HG03280 (cell line): ENCODE data around the gene ARF1.
"Not testable (repeated sequence)": the region's sequence is repeated elsewhere in the genome, so short reads cannot be mapped to it uniquely, and the experiment has no call there.

Source experiments
- ATAC-seq: cut with Tn5 transposase; IDR thresholded peaks from one replicate; pipeline ENCODE4 v1.9.1; 2021; ENCODE audit warnings: mild to moderate bottlenecking, moderate library complexity; ENCODE audit not compliant: unreplicated experiment

The ARF1 gene

DNA sequence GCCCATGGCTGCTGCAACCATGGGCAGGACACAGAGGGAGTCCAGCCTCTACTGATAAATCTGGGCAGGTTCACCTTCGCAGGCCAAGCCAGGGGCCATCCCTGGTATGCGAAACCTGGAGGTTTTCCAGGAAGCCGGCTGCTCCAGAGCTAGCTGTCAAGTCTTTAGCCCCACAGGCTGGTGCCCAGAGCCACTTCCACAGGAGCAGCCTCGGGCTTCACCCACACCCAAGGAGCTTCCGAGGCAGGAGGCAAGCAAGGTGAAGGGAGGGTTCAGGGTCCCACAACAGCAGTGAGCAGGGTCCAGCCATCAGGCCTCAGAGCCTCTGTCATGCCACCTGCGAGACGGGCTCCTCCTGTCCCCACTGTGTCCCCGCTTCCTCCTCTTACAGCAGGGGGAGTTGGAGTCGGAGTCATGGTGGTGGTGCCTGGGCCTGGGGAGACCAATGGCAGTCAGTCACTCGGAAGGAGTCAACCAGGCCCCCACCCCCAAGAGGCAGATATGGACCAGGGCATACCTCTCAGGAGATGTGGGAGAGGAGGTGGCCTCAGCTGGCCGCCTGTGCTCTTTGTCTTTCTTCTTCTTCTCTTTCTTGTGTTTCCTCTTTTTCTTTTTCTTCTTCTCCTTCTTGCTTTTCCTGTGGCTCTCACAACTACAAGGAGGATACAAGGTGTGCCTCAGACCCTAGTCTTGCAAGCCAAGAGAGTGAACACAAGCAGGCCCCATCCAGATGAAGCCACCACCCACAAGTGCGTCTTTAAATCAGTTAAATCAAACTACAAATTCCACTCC lies 18.5 kb downstream of the ARF1 start:
- ATAC-seq = no peak

DNA sequence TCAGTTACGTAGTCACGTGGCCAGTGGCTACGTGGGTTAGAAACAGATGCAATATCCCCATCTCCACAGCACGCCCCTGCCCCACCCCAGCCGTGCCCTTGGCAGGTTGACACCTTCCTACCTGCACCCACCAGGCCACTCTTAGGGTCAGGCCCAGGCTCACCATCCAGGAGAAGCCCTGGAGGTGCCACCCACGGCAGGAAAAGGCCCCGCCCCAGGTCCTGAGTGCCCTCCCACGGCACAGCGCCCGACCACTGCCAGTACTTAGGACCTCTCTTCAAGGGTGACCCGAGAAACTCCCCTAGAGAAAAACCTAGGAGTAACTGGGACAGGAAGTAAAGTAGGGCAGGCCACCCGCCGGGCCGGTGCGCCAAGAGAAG lies 19.1 kb downstream of the ARF1 start:
- ATAC-seq = peak; percentile 4

DNA sequence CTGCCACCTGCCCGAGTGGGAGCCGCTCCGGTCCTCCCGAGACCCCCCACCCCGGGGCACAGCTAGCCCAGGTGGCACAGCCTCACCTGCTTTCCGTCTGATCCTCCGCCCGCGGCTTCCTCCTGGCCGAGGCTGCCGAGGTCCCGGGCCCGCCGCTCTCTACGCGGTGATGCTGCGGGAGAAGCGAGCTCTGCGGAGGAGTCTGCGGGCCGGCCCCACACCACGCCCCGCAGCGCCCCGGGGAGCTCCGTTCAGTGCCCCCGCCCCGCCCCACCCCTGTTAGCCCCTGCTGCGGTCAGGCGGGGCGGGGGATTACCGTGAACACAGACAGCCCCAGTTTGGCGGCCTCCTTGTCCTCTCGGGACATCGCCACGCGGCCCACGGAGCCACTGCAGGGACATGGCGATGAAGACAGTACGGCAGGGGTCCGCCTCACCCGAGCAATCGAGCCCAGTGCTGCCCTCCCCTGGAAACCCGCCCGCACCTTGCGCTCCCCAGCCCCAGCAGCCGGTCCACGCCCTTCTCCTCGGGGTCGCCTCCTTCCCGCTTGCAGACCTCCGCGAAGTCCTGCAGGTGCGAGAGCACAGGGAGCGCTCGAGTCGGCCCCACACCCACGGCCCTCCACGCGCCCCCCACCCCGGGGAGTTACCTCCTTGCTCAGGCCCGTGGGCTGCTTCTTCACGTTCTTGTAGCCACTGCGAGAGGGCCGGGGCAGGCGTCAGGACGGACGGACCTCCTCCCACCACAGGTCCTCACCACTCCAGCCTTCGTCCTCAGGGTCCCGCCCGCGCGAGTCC lies 19.7 kb downstream of the ARF1 start:
- ATAC-seq = peak; percentile 21

DNA sequence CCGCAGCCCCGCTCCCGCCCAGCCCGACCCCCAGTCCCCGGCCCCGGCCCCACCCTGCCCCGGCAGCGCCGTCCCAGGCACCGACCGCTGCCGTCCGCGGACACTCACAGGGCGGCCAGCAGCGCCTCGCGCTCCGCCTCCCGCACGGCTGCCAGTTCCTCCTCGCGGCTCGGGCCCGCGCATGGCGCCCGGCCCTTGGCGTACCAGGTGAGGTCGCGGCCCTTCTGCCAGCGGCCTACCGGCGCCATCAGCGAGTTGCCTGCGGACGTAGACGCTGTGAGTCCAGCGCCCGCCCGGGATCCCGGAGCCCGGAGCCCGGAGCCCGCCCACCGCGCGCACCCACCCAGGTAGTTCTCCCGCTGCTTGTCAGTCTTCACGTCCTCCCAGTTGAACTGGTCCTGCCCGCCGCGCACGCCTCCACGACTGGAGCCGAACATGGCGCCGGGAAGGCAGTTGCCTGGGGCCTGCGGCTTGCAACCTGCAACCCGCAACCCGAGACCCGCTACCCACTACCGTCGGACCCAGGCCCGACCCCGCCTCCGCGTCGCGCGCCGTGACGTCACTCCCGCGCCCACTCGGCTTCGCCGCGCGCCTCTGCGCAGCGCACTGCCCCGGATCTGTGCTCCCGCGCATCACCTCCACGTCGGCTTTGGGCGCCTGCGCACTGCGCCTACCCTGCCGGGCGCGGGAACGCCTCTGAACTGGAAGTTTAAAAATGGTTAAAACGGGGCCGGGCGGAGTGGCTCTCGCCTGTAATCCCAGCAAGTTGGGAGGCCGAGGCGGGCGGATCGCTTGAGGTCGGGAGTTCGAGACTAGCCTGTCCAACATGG lies 20.5 kb downstream of the ARF1 start, which contains the start of gene C1orf35:
Gene C1orf35, minus strand, starts transcription at position 535 of the 830 bp plus-strand sequence. Its CDS starts 98 bp downstream, at position 437.
- ATAC-seq = peak; percentile 70

DNA sequence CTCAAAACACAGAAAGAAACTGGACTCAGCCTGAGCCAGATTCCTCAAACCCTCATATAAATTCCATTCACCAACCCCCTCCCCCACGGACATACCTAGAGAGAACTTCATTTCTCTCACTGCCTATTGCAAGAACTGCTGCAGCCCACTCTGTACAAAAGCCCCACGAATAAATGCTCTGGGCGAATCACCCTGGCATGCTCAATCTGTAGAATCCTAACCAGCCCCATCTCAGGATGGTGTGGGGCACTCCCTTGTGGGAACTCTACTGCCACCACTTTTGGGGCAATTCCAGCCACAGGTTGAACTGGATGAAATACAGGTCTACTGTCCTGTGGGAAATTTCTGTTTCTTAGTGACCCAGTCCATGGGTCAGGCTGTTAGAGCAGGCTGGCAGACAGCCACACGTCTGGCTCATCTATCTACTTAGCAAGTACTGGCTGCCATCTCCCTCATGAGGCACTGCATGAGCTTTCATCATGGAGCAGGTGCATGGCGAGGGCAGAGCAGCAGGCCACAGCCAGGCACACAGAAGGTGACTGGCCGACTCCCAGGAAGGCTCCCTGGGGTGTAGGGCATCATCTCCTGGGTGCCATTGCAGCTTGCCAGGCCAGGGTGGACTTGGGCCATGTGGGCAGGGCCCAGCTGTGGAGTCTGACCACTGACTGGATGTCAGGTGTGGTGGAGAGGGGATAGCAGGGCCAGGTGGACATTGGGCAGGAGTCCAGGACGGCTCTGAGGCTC lies 22.2 kb downstream of the ARF1 start:
- no peak for ATAC-seq

DNA sequence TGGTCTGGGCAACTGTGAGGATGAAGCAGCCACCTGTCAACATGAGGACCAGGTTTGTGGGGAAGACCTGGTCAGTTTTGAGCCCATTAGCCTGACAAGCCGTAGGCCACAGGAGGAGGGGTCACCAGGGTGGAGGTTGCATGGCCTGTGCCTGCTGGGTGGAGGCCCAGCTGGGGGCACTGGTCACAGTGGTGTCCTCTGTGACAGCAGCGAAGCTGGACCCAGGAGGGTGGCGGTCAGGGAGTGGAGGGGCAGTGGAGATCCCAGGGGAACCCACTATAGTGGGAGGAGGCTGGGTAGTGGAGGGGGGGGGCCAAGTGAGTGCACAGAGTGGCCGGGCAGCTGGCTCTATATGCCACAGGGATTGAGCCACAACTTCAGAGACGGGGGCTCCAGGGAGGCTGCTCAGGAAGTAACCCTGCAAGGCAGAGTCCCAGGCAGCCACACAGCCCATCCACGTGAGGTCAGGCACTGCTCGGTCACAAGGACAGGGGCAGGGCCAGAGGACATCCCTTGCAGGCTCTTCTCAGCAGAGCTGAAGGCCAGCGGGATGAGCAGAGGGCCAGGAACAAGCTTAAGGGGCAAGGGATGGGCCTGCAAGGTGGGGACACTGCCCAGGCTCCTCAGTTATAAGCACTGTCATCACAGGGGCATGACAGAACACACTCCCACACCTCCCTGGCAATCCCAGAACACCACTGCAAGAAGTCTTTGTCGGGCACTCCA lies 22.9 kb downstream of the ARF1 start:
- no peak for ATAC-seq

DNA sequence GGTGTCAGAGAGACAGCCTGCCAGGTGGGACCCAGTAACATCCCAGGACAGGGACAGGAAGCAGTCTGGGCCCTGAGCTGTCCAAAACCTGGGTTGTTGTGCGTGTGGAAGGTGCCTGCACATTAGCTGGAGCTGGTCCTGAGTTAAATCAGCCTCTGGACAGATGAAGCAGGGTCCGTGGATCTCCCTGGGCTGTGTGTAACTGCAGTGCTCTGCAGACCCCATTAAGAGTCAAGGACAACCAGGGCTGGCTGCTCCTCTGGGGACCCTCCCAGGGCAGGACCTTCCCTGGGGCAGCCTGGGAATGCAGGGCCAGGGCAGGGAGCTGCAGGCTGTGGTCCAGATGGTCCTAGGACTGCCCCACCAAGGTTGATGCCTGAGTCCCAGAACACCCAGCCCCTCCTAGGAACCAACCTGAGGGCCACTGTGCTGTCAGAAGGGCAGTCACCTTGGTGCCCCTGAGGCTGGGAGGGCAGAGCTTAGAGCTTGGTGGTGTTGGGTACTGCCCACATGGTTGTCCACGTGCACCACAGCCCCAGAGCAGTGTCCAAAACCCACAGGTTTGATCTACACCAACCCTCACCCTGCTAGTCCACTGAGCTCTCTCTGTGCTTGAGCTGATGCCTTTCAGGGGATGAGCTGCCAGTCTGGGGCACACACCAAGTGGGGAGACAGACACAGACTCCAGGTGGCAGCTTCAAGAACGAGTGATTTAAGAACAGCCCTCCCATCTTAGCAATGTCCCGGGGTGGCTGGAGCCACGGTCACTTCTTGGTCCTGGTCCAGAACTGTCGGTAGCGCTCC lies 23.7 kb downstream of the ARF1 start:
- no peak for ATAC-seq

DNA sequence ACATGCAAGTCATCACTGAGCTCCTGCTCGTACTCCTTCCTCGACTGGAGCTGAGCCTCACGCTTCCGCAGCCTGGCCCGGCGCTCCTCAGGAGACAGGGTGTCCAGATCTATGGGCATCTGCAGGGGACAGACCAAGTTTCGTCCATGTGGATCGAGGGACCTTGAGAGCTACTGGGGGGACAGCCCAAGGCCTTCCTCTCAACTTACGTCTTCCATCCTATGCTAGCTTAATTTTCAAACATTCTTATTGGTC lies 24.2 kb downstream of the ARF1 start:
- ATAC-seq = no peak

DNA sequence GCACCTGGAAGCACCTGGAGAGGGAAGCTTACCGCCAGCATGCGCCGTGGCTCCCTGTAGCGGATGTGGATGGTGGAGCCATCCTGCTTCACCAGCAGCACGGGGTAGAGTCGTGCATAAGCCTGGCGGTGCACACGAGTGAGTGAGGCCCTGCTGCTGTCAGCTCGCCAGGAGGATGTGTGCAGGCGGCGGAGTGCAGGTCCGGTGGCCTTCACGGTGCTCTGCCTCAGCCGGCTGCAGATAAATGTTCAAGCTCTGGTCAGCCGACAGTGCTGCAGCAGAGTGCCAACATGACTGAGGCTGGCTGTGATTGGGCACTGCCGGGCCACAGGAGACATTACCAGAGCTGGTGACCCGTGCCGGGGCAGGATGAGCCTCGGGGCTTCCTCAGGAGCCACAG lies 25.1 kb downstream of the ARF1 start:
- no peak for ATAC-seq

DNA sequence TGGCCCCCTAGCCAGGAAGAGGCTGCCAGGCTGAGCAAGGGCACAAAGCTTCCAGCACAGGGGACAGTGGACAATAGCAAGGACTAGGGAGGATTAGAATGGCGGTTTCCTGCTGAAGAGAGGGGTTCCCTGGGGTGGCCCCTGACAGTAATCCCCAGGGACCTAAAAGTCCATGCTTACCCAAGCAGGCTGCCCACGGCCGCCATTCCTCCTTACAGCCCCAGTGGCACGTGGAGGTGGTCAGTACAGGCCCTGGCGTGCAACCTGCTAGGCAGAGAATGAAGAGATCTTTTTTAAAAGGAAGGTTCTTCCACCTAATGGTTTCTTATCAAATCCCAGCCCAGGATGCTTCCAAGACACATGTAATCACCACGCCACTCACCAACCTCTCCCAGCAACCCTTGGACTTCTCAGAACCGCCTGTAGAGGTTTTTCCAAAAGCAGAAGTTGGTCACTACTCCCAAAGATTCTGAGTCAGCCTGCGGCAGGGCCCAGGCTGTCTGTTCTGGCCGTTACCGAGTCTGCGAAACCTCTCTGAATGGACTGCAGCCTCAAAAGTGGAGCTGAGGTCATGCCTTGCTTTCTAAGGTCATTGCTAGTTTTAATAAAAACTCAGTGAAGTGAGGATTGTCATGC lies 25.7 kb downstream of the ARF1 start:
- no peak for ATAC-seq

DNA sequence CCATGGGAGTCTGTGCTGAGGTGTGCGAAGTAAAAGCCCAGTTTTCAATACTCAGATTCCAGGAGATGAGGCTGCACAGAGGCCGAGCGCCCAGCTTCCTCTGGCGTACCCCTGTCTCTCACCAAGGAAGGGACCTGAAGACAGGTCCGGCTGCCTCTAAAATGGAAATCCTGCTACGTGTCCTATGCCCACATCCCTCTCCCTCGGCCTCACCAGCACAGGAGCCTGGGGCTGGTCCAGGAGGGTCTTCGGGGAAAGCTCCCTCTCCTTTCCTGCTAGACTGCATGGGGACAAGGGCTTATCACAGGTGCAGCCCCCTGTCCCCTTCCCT lies 26.2 kb downstream of the ARF1 start:
- ATAC-seq = no peak

DNA sequence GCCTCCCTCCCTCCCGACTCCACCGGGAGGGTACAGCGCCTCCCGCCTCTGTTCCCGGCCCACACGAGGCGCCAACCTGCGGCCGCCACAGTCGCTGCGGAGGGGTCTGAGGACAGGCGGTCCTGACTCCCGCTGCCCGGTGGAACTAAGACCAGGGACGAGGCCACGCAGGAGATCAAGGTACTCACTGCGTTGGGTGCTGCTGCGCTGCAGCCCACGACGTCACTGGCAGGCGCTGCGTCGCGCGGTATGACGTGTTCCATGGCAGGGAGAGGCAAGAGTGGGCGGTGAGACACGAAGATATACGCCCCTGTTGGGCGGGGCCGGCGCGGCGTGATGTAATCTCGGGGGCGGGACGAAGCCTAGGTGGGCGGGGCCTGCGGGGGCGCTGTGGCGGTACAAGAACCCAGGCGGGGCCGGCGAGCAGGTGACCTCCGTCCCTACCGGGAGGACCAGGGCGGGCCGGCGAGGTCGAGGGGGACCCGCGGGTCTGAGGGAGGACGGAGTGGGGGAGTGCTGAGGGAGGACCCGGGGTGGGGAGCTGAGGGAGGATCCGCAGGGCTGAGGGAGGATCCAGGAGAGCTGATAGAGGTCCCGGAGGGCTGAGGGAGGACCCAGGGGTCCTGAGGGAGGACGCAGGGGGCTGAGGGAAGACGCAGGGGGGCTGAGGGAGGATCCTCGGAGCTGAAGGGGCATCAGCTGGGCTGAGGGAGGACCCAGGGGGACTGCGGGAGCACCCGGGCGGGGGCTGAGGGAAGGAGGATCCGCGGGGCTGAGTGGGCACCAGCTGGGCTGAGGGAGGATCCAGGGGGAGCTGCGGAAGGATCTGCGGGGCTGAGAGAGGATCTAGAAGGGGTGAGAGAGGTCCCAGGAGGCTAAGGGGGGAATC lies 26.8 kb downstream of the ARF1 start, which contains the start of gene MRPL55:
Gene MRPL55, minus strand, starts transcription at position 227 of the 889 bp plus-strand sequence. CDS start 1,039 bp downstream, outside the sequence.
- ATAC-seq = peak; percentile 88

DNA sequence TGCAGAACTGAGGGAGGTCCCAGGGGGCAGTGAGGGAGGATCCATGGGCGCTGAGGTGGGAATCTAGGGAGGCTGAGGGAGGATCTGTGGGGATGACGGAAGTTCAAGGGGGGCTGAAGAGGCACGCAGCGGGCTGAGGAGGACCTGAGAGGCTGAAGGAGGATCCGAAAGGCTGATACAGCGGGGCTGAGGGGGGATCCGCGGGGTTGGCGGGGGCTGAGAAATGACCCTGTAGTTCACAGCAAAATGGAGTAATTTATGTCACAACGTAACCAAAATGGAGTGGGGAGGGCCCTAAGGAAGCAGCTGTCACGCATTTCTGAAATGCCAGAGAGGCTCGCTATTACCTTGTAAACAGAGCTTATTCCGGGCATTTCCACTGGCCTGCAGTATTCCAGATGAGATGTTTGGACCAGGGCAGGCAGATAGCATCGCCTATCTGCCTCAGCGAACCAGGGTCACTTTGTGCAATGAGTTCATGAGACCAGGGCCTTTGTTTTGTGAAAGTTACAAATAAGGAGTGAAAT lies 27.5 kb downstream of the ARF1 start:
- ATAC-seq = peak; percentile 1

DNA sequence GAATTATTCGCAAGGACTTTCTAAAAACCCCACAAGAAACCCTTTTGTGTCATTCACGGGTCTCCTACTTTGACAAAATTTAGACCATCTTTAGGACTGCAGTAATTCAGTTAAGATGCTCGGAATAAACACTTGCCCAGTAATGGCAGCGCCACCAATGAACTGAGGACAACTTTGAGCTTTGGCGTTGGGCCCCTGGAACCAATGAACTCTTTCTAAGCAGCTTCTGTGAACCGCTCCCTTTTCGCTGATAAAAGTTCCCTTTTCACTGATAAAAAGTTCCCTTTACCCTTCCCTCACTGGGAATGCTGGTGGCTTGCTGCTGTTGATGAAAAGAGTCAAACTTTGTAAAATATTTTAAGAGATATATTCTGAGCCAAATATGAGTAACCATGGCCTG lies 28.0 kb downstream of the ARF1 start:
- no peak for ATAC-seq

DNA sequence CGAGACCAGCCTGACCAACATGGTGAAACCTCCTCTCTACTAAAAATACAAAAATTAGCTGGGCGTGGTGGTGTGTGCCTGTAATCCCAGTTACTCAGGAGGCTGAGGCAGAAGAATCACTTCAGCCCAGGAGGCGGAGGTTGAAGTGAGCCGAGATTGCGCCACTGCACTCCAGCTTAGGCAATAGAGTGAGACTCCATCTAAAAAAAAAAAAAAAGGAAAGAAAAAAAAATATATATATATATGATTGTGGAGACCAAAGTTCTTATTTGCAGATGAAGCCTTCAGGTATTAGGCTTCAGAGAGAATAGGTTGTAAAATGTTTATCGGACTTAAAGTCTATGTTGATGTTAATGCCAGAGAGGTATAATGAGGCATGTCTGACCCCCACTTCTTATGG lies 28.8 kb downstream of the ARF1 start:
- not testable (repeated sequence) for ATAC-seq

DNA sequence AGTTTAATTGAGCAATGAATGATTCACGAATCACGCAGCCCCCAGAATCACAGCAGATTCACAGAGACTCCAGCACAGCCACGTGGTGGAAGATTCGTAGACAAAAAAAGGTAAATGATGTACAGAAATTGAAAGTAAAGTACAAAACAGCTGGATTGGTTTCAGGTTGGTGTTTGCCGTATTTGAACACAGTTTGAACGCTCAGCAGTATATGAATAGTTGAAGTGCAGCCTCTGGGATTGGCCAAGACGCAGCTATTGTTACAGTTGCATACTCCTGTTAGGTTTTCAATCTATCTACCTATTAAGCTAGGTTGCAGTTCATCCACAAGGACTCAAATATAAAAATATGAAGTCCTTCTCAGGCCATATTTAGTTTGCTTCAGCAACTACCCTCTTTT lies 29.7 kb downstream of the ARF1 start:
- ATAC-seq = no peak

DNA sequence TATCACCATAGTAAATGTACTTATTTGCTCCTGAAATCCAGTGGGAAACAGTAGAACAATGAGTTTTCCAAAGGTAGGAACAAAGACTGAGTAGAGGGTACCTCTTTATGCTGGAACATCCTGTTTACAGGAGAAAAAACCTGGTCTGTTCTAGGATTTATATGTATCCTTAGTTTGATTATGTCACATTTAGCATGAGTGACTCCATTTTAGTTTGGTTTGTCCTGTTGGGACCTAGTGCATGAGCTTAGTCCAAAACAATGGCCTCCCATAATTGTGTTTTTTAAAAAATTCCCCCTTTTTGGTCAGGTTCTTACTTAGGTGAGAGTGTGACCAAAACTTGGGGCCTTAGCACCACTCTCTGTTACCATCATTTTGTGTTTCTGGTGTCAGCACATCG lies 30.1 kb downstream of the ARF1 start:
- no peak for ATAC-seq

DNA sequence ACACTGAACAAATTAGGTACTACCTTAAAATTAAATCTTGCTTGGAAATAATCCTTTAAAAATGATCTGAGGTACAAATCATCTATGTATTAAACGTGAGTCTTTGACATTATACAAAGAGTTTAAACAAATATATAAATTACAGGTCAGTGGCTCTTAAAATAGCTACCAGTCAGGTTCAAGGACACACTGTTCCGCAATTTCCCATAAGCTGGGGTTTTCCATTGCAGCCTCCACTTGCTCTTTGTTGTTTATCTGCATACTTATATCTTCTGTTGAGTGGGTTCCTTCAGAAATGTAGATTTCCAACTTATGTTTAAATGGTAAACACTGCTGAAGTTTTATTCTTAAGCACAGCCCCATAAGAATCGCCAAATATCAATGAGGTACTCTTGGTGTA lies 32.3 kb downstream of the ARF1 start:
- ATAC-seq = no peak
